NCI-H1092 (cell line): ENCODE measurements around the gene FHIT.

Experiments
- DNase-seq: peaks from one replicate; lab custom pipeline; 2025; lab: John Stamatoyannopoulos, UW

Gene FHIT

GRCh38 chr3:60160822-60161748, 1090.2 kb downstream of the FHIT start:
- peak; percentile 3 for DNase-seq

- no peak for DNase-seq
These were observed 1091.0 kb downstream of the FHIT start for GRCh38 chr3:60160111-60160821.

- DNase-seq = no peak
These were observed 1093.2 kb downstream of the FHIT start for GRCh38 chr3:60158035-60158434.

GRCh38 chr3:60154011-60154410, 1097.2 kb downstream of the FHIT start:
- no peak for DNase-seq

GRCh38 chr3:60153221-60153999, 1097.8 kb downstream of the FHIT start:
- DNase-seq = no peak

DNA sequence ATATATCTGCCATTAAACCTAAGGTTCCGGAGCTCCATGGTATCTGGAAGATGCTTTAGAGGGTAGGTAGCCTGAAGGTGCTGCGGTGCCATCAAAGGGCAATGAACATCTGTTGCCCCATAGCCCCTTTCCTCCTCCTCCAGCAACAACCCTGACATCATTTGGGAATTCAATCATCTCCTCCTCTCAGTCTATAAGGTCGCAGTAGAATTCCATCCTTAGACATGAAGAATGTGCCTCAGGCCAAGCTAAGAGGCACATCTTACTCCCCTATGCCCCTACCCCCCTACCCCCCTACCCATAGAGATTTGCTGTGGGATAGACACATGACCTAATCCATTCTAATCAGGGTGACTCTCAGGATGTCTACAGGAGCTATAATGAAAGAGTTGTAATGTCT, 1101.8 kb downstream of the FHIT start:
- no peak for DNase-seq

DNA sequence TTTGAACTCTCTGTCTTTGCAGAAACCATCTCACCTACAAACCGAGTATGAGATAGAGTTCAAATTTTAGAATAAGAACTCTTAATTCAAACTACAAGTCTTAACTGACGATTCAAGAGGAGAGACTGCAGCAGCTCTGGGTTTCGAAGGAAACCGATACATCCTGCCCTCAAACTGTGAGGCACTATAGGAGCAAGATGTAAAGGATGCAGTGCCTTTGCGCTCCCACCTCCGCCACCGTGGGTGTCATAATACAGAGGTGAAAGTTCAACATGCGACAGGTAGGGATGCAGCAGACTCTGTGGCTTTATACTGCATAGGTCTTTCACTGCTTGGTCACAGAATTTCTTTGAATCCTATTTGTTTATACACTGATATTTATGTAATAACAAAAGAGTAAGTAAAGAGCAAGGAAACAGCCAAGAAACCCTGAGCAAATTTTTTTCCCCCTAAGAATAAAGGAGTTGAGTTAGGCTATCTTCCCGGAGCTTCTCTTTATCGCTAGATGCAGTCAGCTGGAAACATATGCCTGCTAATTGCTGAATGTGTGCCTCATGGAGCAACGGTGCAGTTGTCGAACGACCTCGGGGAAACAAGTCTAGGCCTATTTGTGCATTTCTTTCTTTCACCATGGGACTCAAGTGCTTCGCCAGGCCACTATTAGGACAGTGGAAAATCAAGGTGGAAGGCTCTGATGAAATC, 1103.9 kb downstream of the FHIT start:
- no peak for DNase-seq

DNA sequence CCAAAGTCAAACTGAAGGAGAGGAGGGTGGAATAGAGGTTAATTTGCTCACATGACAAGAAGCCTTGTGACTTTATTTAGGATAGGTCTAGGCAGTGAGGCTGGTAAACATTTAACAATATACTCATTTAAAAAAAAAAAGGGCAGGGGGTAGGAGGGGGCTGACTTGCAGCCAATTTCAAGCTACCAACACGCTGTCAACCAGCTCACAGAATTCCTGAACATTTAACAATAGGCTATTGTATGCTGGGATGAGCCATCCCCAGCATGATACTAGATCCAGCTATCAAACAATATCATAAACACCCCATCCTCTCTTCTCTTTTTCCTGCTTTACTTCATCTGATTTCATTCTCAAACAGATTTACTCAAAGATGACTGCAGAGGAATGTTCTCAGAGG, 1105.1 kb downstream of the FHIT start:
- DNase-seq = no peak

GRCh38 chr3:60144071-60144470, 1107.2 kb downstream of the FHIT start:
- DNase-seq = no peak

GRCh38 chr3:60142009-60142408, 1109.2 kb downstream of the FHIT start:
- no peak for DNase-seq

GRCh38 chr3:60140160-60140559, 1111.1 kb downstream of the FHIT start:
- no peak for DNase-seq

GRCh38 chr3:60136601-60137000, 1114.7 kb downstream of the FHIT start:
- DNase-seq = no peak

DNA sequence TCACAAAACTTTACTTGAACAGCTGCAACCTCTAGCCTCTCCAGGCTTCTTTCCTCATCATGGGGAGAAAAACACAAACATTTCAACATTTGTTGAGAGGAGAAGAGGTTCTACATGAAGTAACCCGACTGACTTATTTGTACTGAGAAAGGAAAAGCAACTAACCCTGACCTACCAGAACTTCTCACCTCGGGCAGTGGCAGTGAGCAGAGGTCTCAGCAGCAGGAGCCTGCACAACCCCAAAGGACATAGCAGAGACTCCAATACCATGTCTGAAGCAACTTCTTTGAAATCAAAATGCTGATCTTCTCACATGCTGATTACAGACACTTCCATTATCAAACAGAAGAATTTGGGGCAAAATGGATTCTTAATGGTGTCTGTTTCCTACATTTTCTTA, 1115.8 kb downstream of the FHIT start:
- no peak for DNase-seq

GRCh38 chr3:60133269-60134162, 1117.7 kb downstream of the FHIT start:
- no peak for DNase-seq

- DNase-seq = no peak
These were observed 1119.6 kb downstream of the FHIT start for GRCh38 chr3:60131618-60132017.

GRCh38 chr3:60126511-60127304, 1124.5 kb downstream of the FHIT start:
- DNase-seq = no peak

DNA sequence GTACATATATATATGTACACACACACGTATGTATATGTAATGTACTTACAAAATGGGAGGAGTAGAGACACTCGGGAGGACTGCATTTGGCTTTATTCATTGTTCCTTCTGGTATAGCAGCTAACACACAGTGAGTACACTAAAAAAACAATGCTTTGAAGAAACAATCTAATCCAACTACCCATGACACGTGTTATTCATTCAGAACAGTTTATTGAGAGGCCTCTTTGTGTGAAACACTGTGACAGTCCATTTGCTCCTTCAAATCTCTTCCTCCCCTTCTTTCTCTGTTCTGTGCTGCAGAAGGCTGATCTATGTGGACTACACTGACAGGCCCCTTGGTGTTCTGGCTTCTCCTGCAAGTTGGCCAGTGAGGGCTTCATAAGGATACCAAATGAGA, 1125.6 kb downstream of the FHIT start:
- no peak for DNase-seq

DNA sequence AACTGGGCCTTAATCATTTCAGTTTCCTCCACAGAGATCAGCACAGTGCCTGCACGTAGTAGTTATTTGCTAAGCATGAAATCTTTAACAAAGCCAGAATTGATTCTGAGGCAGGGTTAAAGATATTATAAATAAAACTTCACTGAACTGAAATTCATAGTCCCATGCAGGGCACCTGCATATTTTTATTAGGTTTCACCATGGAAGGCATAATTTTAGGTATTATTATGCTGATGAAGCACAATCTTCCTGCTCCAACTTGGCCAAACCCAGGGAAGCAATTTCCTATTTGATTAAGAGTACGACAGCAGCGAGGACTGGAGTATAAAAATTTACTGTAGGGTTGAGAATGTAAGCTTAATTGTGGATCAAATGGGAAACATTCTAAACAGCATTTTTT, 1131.0 kb downstream of the FHIT start:
- no peak for DNase-seq

DNA sequence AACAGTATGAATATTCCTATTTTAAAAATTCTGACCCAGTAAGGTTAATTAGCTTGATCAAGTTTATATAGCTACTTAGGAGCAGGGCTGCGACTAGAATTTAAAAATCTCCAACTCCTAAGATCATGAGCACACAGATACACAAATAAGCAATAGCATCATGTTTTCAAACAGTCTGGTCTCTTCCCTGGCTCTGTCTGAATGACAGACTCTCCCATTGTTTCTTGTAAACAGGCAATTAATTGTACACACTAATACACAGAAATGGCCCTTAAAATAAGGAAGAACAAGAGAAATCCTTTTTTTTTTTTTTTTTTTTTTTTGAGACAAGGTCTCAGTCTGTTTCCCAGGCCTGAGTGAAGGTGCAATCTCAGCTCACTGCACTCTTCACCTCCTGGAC, 1137.1 kb downstream of the FHIT start:
- no peak for DNase-seq

- DNase-seq = no peak
These were observed 1144.0 kb downstream of the FHIT start for GRCh38 chr3:60107275-60107674.
